Uterine smooth muscle cell (primary cell): ENCODE data around the gene FAXC. TPM values are rescaled to one million over a fixed set of nuclear protein-coding genes. Genes with fewer than 3 reads are reported as not detected.

ENCODE experiments used
- total RNA-seq: library from RNA; depleted of rRNA; stranded (reverse); fragments of >200 nt; gene quantifications from 2 replicates; pipeline ENCODE4 v1.2.3, GENCODE V29; 2014

Gene FAXC
- total RNA-seq, result 1.2 TPM in 2 replicates

DNA sequence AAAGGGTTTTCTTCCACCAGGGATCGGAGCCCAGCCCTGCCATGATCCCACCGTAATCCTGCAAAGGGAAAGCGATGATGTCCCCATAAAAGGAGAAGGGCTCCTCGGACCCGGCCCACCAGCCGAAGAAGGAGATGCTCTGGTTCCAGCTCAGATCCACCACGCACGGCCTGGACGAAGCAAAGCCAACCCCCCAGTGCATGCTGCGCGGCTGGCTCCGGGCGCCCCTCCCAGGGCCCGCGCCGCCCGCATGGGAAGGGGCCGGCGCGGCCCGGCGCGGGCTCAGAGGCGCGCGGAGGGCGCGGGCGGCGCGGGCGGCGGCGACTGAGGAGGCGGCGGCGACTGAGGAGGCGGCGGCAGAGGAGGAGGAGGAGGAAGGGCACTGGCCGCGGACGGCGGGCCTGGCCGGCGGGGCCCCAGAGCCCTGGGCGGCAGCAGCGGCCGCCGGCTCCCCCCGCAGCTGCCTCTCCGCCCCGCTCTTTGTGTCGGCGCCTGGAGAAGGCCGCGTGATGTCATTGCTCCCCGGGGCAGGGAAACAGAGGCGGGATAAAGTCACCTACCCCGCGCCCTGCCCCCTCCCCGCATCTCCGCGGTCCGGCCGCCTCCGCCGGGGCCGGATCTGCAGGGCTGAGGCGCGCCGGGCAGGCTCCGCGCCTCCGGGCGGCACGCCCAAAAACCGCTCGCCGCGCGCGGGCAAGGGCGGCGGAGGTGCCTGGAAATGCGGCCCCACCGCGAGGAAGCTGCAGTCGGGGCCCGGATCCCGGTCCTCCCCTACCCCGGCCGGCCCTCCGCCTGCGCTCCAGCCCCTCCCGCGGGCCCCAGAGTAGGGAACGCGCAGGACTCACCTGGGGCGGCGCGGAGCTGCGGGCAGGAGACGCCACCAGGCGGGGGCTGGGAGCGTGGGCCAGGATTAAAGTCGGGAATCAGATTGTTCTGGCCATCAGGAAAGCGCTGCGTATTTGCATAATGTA, at the start of gene FAXC:
Gene FAXC, minus strand, starts transcription at position 504 of the 971 bp plus-strand sequence. Its CDS starts 302 bp downstream, at position 202.

DNA sequence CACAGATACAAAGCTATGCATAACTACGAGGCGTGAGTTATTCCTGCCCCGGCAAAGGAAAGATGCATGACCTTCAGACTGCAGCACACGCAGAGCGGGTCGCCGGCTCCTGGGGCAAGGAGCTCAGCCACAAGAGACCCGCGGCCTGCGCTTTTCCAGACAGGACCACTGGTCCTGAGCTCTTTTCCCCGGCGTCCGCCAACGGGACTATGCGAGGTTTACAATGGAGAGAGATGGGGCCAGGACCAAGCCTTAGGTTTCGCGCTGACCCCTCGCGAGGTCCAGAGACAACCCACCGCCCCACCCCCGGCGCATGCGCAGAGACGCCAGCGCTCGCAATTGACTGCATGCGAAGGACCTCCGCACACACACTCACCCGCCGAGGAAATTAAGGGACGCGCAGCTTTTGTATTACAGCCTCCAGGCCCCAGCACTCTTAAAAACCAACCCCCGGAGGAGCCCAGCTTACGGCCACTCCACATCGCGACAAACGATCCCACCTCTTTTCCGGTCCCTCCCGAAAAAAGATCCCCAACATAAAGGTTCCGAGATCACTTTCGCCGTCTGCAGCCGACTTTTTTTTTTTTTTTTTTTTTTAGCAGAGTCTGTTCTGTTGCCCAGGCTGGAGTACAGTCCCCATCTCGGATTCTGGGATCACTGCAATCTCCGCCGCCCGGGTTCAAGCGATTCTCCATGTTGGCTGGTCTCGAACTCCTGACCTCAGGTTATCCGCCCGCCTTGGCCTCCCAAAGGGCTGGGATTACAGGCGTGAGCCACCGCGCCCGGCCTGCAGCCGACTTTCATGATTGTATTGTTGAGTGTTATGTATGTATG, 44.4 kb upstream of the FAXC start, which contains the start of gene COQ3:
Gene COQ3, minus strand, starts transcription at position 498 of the 834 bp plus-strand sequence. Its CDS starts 16 bp downstream, at position 482.

Other genes starting within 250 kb of the FAXC start
- gene COQ3, start 44.5 kb upstream of the FAXC start, total RNA-seq, result 3.7 and 13.1 TPM in 2 replicates
- 90.1 and 90.5 TPM in 2 replicates for gene PNISR, start 75.6 kb upstream of the FAXC start, total RNA-seq
- gene USP45, start 165.7 kb upstream of the FAXC start, total RNA-seq, result 18.3 and 45.5 TPM in 2 replicates
- 64.2 and 102 TPM in 2 replicates for gene CCNC, start 219.0 kb upstream of the FAXC start, total RNA-seq